ENCODE measurements around the gene GPR135.

Gene GPR135

GRCh38 chr14:59415836-59416602 lies 49.2 kb downstream of the GPR135 start:
- DNase-seq (ENCODE audit: low read depth) = no peak
- H3K4me3 ChIP-seq (ENCODE audit: control insufficient read depth, low read depth, low read length) = no peak overlapping the region
- TF ChIP-seq, protein P1, sequence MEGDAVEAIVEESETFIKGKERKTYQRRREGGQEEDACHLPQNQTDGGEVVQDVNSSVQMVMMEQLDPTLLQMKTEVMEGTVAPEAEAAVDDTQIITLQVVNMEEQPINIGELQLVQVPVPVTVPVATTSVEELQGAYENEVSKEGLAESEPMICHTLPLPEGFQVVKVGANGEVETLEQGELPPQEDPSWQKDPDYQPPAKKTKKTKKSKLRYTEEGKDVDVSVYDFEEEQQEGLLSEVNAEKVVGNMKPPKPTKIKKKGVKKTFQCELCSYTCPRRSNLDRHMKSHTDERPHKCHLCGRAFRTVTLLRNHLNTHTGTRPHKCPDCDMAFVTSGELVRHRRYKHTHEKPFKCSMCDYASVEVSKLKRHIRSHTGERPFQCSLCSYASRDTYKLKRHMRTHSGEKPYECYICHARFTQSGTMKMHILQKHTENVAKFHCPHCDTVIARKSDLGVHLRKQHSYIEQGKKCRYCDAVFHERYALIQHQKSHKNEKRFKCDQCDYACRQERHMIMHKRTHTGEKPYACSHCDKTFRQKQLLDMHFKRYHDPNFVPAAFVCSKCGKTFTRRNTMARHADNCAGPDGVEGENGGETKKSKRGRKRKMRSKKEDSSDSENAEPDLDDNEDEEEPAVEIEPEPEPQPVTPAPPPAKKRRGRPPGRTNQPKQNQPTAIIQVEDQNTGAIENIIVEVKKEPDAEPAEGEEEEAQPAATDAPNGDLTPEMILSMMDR (conservative IDR thresholded peaks at IDR 0.05; ENCODE audit: control insufficient read depth, insufficient read depth, low read depth, low read length) = no peak

Measured in fibroblast of mammary gland (primary cell).